K562 (cell line): ENCODE results near the gene FAM227B. TPM values are rescaled to one million over a fixed set of nuclear protein-coding genes. Genes with fewer than 3 reads are reported as not detected.
A peak's percentile ranks its signal among the peaks of the same experiment; 100 is the strongest.

Source experiments
- ATAC-seq: fragments of 200-7000 bp; cut with Tn5 transposase; 3 replicates; pipeline ENCODE4 v1.9.1; 2020; ENCODE audit warnings: moderate library complexity
- BruUV-seq: library from RNA; stranded (reverse); fragments of 400-500 nt; replicated peaks from 2 replicates; lab custom pipeline; 2021; lab: Mats Ljungman, UMichigan
- CTCF ChIA-PET: fragments of 300-600 bp; formaldehyde crosslinking; extraction: SDS; loops from one replicate; lab custom pipeline; 2021; ENCODE audit warnings: low intra/inter-chr PET ratio; lab: Yijun Ruan, JAX
- POLR2A ChIA-PET: fragments of 300-600, 350-650 bp; sonication (Branson Sonifier 250); formaldehyde crosslinking; extraction: SDS; loops from one replicate; lab custom pipeline; 2021; ENCODE audit warnings: antibody characterized with exemption, inconsistent platforms; lab: Yijun Ruan, JAX
- DNase-seq, 4 experiments: peaks; one replicate each; pipeline versions ENCODE4 v3.0.0 to v3.0.0-alpha.2; 2011 to 2018; ENCODE audit warnings: low spot score in 3 of 4, mixed read lengths in 3 of 4; ENCODE audit errors: extremely low read depth in 1 of 4
- FAIRE-seq: peaks from 2 replicates; lab custom pipeline; 2011; peaks lifted over from hg19 to GRCh38; lab: Jason Lieb, UNC
- H2AFZ ChIP-seq: 2 replicates; pipeline ENCODE4 v1.6.0; 2011; ENCODE audit warnings: low read depth, low read length, control low read depth, inconsistent platforms
- H3K27ac ChIP-seq: fragments of 200-600 bp; 3 replicates; pipeline ENCODE4 v1.8.0; 2011; ENCODE audit warnings: low read depth, mild to moderate bottlenecking, control low read depth, inconsistent platforms, low read length, moderate library complexity, mixed read lengths; ENCODE audit errors: extremely low read depth
- H3K27me3 ChIP-seq, 2 experiments: fragments of 300-600 bp in 1 of 2; 2 replicates in 1 of 2; 3 replicates in 1 of 2; pipeline versions ENCODE4 v1.6.0 to v1.8.0; 2011; ENCODE audit warnings: inconsistent platforms in 2 of 2, low read length in 2 of 2, mild to moderate bottlenecking in 1 of 2, mixed read lengths in 1 of 2, moderate library complexity in 1 of 2; ENCODE audit not compliant: control insufficient read depth in 2 of 2, insufficient read depth in 2 of 2
- H3K36me3 ChIP-seq: fragments of 300-600 bp; 3 replicates; pipeline ENCODE4 v1.8.0; 2011; ENCODE audit warnings: mild to moderate bottlenecking, low read length, inconsistent platforms; ENCODE audit not compliant: control insufficient read depth, insufficient read depth
- H3K4me1 ChIP-seq, 2 experiments: fragments of 200-600 bp in 1 of 2; replicated peaks in 1 of 2; 2 replicates in 1 of 2; 3 replicates in 1 of 2; pipeline versions ENCODE4 v1.5.1 to v1.8.0; 2011; ENCODE audit warnings: inconsistent platforms in 2 of 2, low read length in 2 of 2, mild to moderate bottlenecking in 1 of 2, mixed read lengths in 1 of 2, moderate library complexity in 1 of 2; ENCODE audit not compliant: control insufficient read depth in 2 of 2, insufficient read depth in 2 of 2
- H3K4me2 ChIP-seq: 2 replicates; pipeline ENCODE4 v1.6.1; 2011; ENCODE audit warnings: low read length, control low read depth, inconsistent platforms, mixed read lengths; ENCODE audit not compliant: insufficient read depth
- H3K4me3 ChIP-seq: fragments of 200-600 bp; sonication (generic), shearing (Covaris generic); 2 replicates; pipeline ENCODE4 v1.5.1; 2016; ENCODE audit warnings: control low read depth, inconsistent platforms
- H3K79me2 ChIP-seq: fragments of 200-600 bp; 3 replicates; pipeline ENCODE4 v1.8.0; 2011; ENCODE audit warnings: low read length, inconsistent platforms; ENCODE audit not compliant: control insufficient read depth, insufficient read depth
- H3K9ac ChIP-seq, 2 experiments: 2 replicates each; pipeline versions ENCODE4 v1.6.0 to v1.6.1; 2011; ENCODE audit warnings: low read depth in 2 of 2, low read length in 2 of 2, control low read depth in 1 of 2, inconsistent platforms in 1 of 2, mild to moderate bottlenecking in 1 of 2, mixed read lengths in 1 of 2; ENCODE audit not compliant: insufficient read depth in 1 of 2
- H3K9me1 ChIP-seq: one replicate; pipeline ENCODE4 v1.6.0; 2011; ENCODE audit warnings: inconsistent platforms, mild to moderate bottlenecking, low read length, moderate library complexity; ENCODE audit not compliant: control insufficient read depth, insufficient read depth
- H3K9me3 ChIP-seq: replicated peaks from 2 replicates; pipeline ENCODE4 v1.5.1; 2011; ENCODE audit warnings: low read depth, low read length, inconsistent platforms; ENCODE audit not compliant: control insufficient read depth, insufficient read depth
- H4K20me1 ChIP-seq: replicated peaks from 2 replicates; pipeline ENCODE4 v1.6.1; 2011; ENCODE audit warnings: low read length, inconsistent platforms, mixed read lengths; ENCODE audit not compliant: control insufficient read depth, insufficient read depth
- BRCA1 ChIP-seq, 2 experiments: fragments of 450-650 bp in 1 of 2; sonication (generic) in 1 of 2; formaldehyde crosslinking in 1 of 2; IDR thresholded peaks; 2 replicates each; pipeline versions ENCODE4 v1.5.0 to v1.6.1; 2017 to 2020; ENCODE audit warnings: mild to moderate bottlenecking in 1 of 2, missing genetic modification reagents in 1 of 2
- CEBPB ChIP-seq: fragments of 450-650 bp; IDR thresholded peaks from 2 replicates; pipeline ENCODE4 v1.6.1; 2016; ENCODE audit warnings: missing genetic modification characterization, missing compliant biosample characterization
- CHCHD3 ChIP-seq: fragments of 250-450 bp; sonication (Bioruptor Pico); IDR thresholded peaks from 2 replicates; pipeline ENCODE4 v2.1.2; 2022; ENCODE audit warnings: mild to moderate bottlenecking
- ELK1 ChIP-seq: sonication (generic); formaldehyde crosslinking; IDR thresholded peaks from 2 replicates; pipeline ENCODE4 v1.8.1; 2022; ENCODE audit warnings: missing genetic modification reagents
- GABPA ChIP-seq: fragments of 200-800 bp; sonication (Bioruptor generic); conservative IDR thresholded peaks from 2 replicates; pipeline ENCODE4 v1.6.1; 2016; ENCODE audit warnings: low read depth, missing genetic modification characterization, missing compliant biosample characterization
- HLTF ChIP-seq: fragments of 450-650 bp; IDR thresholded peaks from 2 replicates; pipeline ENCODE4 v1.6.1; 2016
- NFATC3 ChIP-seq: fragments of 450-650 bp; IDR thresholded peaks from 2 replicates; pipeline ENCODE4 v1.6.1; 2017; ENCODE audit warnings: mild to moderate bottlenecking
- POLR3A ChIP-seq: IDR thresholded peaks from 2 replicates; pipeline ENCODE4 v1.6.1; 2011; ENCODE audit warnings: borderline replicate concordance, mild to moderate bottlenecking, moderate library complexity; ENCODE audit not compliant: insufficient read length, insufficient read depth; ENCODE audit errors: extremely low read depth
- PPARD ChIP-seq: fragments of 250-450 bp; sonication (Bioruptor Pico); IDR thresholded peaks from 2 replicates; pipeline ENCODE4 v1.8.0; 2022; ENCODE audit warnings: inconsistent platforms, mild to moderate bottlenecking, moderate library complexity
- RBBP5 ChIP-seq: fragments of 200-600 bp; sonication (generic); IDR thresholded peaks from 2 replicates; pipeline ENCODE4 v1.6.1; 2012; ENCODE audit warnings: borderline replicate concordance, mild to moderate bottlenecking, low read length, control low read depth, inconsistent platforms; ENCODE audit not compliant: insufficient read depth, poor library complexity, severe bottlenecking
- SIRT6 ChIP-seq: IDR thresholded peaks from one replicate; pipeline ENCODE4 v1.6.1; 2012; ENCODE audit warnings: low read depth, mild to moderate bottlenecking, control low read depth, inconsistent platforms, low read length, moderate library complexity
- SMAD4 ChIP-seq: fragments of 250-450 bp; sonication (Bioruptor Pico); conservative IDR thresholded peaks from 2 replicates; pipeline ENCODE4 v1.8.0; 2021; ENCODE audit warnings: inconsistent platforms, mild to moderate bottlenecking, moderate library complexity
- SRSF3 ChIP-seq: fragments of 200-400 bp; formaldehyde crosslinking; IDR thresholded peaks from 2 replicates; pipeline ENCODE4 v1.6.1; 2016; ENCODE audit warnings: mild to moderate bottlenecking, low read length, moderate library complexity; ENCODE audit not compliant: insufficient read depth
- TCF15 ChIP-seq: fragments of 250-450 bp; sonication (Bioruptor Pico); IDR thresholded peaks from 2 replicates; pipeline ENCODE4 v1.8.0; 2022; ENCODE audit warnings: moderate library complexity, mild to moderate bottlenecking, inconsistent platforms
- THRB ChIP-seq: fragments of 450-650 bp; formaldehyde crosslinking; conservative IDR thresholded peaks from 2 replicates; pipeline ENCODE4 v1.4.0; 2022; ENCODE audit warnings: mild to moderate bottlenecking, missing genetic modification characterization
- TRIM24 ChIP-seq, 2 experiments: fragments of 450-650 bp; IDR thresholded peaks; 2 replicates each; pipeline ENCODE4 v1.6.1; 2016
- TRIM28 ChIP-seq: fragments of 450-650 bp; IDR thresholded peaks from 2 replicates; pipeline ENCODE4 v1.6.1; 2017
- USF2 ChIP-seq: sonication (generic); formaldehyde crosslinking; IDR thresholded peaks from 2 replicates; pipeline ENCODE4 v1.5.0; 2020; ENCODE audit warnings: missing genetic modification reagents
- ZNF174 ChIP-seq: fragments of 250-450 bp; sonication (Bioruptor Pico); IDR thresholded peaks from 2 replicates; pipeline ENCODE4 v1.4.0; 2020; ENCODE audit warnings: mild to moderate bottlenecking
- ZNF551 ChIP-seq: fragments of 250-450 bp; sonication (Bioruptor Pico); IDR thresholded peaks from 2 replicates; pipeline ENCODE4 v1.5.0; 2021; ENCODE audit warnings: mild to moderate bottlenecking, moderate library complexity
- ZNF583 ChIP-seq: fragments of 250-450 bp; sonication (Bioruptor Pico); IDR thresholded peaks from 2 replicates; pipeline ENCODE4 v1.4.0; 2020
- ZNF695 ChIP-seq: fragments of 450-650 bp; formaldehyde crosslinking; IDR thresholded peaks from 2 replicates; pipeline ENCODE4 v1.4.0; 2020; ENCODE audit warnings: mild to moderate bottlenecking, moderate library complexity
- in situ Hi-C: fragments of 300-500 bp; cut with MboI; formaldehyde crosslinking; loops from 4 replicates; pipeline ENCODE4 v1.15.0; 2018; ENCODE audit warnings: inconsistent platforms, mixed read lengths
- intact Hi-C: fragments of 100-400 bp; cut with micrococcal nuclease; formaldehyde crosslinking; loops from 2 replicates; pipeline ENCODE4 v1.14.2; 2022
- polyA plus RNA-seq, 8 experiments: library from polyadenylated mRNA; depleted of rRNA in 4 of 8; stranded (reverse) in 5 of 8; unstranded in 3 of 8; fragments of >200 nt; fragmentation: Nextera tagmentation in 2 of 8; fragmentation: Illumina TruSeq in 1 of 8; extraction: Ambion mirVana in 2 of 8; extraction: Trizol in 1 of 8; gene quantifications; 2 replicates each; pipeline versions ENCODE4 v1.2.1 to v1.2.3, GENCODE V29; 2011 to 2014; ENCODE audit warnings: inconsistent platforms in 1 of 8, missing spikeins in 1 of 8
- total RNA-seq, 7 experiments: library from RNA; depleted of rRNA in 6 of 7; stranded (reverse); fragments of >200 nt in 6 of 7; fragmentation: Illumina TruSeq in 2 of 7; extraction: Trizol in 2 of 7; gene quantifications; 2 replicates each; pipeline versions ENCODE4 v1.2.1 to v1.2.3, GENCODE V29; 2011 to 2021; ENCODE audit warnings: low replicate concordance in 1 of 7

Gene FAM227B
- total and polyA plus RNA-seq, 9 of the 15 experiments (the other 6 are each of a cell fraction or from before 2014, with no cell fraction given), result 5.1 to 12.5 (median 11.2) TPM

- TF ChIP-seq ZNF551 (CRISPR knock-in tag) (no peak), NFATC3 (no peak), GABPA (tag) (no peak), CHCHD3 (no peak), THRB (CRISPR knock-in tag) (no peak), SIRT6 (no peak), HLTF (no peak), ZNF695 (CRISPR knock-in tag) (no peak), CEBPB (tag) (no peak), ZNF174 (CRISPR knock-in tag) (no peak)
Measured at GRCh38 chr15:49570174-49570573, 50.4 kb downstream of the FAM227B start (continued).

GRCh38 chr15:49560045-49560444 is 60.6 kb downstream of the FAM227B start:
- Histone ChIP-seq H3K9me3 (no peaks in the 10 kb centered on the region), H2AFZ (no peak overlapping the region), H4K20me1 (no peaks in the 10 kb centered on the region), H3K4me1 (no peaks in the 10 kb centered on the region), H3K9me1 (no peaks in the 10 kb centered on the region), H3K4me3 (no peak overlapping the region), H3K9ac (no peak overlapping the region), H3K27ac (no peak overlapping the region), H3K36me3 (no peaks in the 10 kb centered on the region), H3K79me2 (no peaks in the 10 kb centered on the region), H3K27me3 (no peaks in the 10 kb centered on the region), H3K4me2 (no peak overlapping the region)
- in situ Hi-C loops (no loop called here), intact Hi-C loops (no loop called here)
- BruUV-seq, result no TSS peak
- FAIRE-seq (no peak), ATAC-seq (no peak), DNase-seq (no peak)
- ChIA-PET CTCF (no interaction called here), POLR2A (no interaction called here)
- TF ChIP-seq SRSF3, result no peak
- no peak for TF ChIP-seq TCF15 (CRISPR knock-in tag)
- TF ChIP-seq PPARD (CRISPR knock-in tag), result no peak
- 0 out of 2 replicates have a peak, but pooled peaks have one; percentile 22 for TF ChIP-seq SMAD4 (CRISPR knock-in tag)
- TF ChIP-seq ELK1 (CRISPR knock-in tag), result no peak
- TF ChIP-seq RBBP5, result no peak
- peak; percentile 97 for TF ChIP-seq ZNF583 (CRISPR knock-in tag)
- TF ChIP-seq TRIM28, result peak; percentile 83
- peak in 1 of 2 experiments; percentile 39; a peak in 1 of 4 replicates for TF ChIP-seq TRIM24 (IDR thresholded peaks at IDR 0.05)
- no peak for TF ChIP-seq POLR3A
- TF ChIP-seq USF2 (CRISPR knock-in tag), result no peak
- TF ChIP-seq BRCA1 (IDR thresholded peaks at IDR 0.05), result no peak
- TF ChIP-seq BRCA1 (CRISPR knock-in tag; IDR thresholded peaks at IDR 0.05), result no peak
